Measurements from ENCODE around the gene CREB3L2.

CREB3L2 gene

GRCh38 chr7:138002096-138002827, 376 bp upstream of the CREB3L2 start:
- Histone ChIP-seq H3K9me3 (ENCODE audit: control insufficient read depth, low read length) (no peaks in the 10 kb centered on the region), H3K4me1 (ENCODE audit: control insufficient read depth, insufficient read depth, low read length) (peaks cover 24% of the 10 kb centered on the region), H3K27me3 (ENCODE audit: control insufficient read depth, insufficient read depth, low read length, poor library complexity, severe bottlenecking) (no peaks in the 10 kb centered on the region), H3K27ac (ENCODE audit: insufficient read depth, low read depth, low read length, poor library complexity, severe bottlenecking) (no peak overlapping the region), H3K36me3 (ENCODE audit: control insufficient read depth, insufficient read depth, low read length) (no peaks in the 10 kb centered on the region), H3K4me3 (ENCODE audit: insufficient read depth, low read depth, low read length) (peak overlapping the region; percentile 52)
- WGBS, 2 experiments: 3 to 4% methylated on average over 26 of the region's 28 CpGs

DNA sequence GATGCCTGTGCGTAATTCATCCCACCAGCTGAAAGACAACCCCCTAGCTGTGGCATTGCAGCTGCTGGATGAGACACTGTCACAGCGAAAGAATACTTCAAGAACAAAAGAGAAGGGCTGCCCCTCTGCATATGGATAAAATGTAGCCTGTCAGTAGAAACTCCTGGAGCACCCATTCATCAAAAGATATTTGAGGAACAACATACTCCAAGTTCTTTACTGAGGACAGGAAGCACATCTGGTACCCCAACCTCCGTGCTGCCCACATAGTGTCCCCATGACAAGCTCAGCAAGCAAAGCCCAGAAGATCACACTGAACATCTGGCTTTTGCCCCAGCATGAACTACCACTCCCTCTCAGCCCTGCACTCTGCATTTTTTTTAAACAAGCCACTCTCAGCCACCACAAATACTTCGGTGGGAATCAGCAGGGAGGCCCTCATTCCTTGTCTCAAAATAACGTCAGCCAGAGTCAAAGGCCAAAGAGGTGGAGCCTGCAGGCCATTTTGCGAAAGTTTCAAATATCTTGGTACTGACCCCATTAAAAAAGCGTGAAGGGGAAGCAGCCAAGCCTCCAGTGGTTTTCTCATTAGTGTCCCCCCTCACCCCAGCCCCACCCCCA, 1.7 kb downstream of the CREB3L2 start:
- Histone ChIP-seq H3K27ac (ENCODE audit: insufficient read depth, low read depth, low read length, poor library complexity, severe bottlenecking) (peak overlapping the region; percentile 89), H3K4me1 (ENCODE audit: control insufficient read depth, insufficient read depth, low read length) (peaks cover 24% of the 10 kb centered on the region), H3K27me3 (ENCODE audit: control insufficient read depth, insufficient read depth, low read length, poor library complexity, severe bottlenecking) (no peaks in the 10 kb centered on the region), H3K9me3 (ENCODE audit: control insufficient read depth, low read length) (no peaks in the 10 kb centered on the region), H3K36me3 (ENCODE audit: control insufficient read depth, insufficient read depth, low read length) (no peaks in the 10 kb centered on the region), H3K4me3 (ENCODE audit: insufficient read depth, low read depth, low read length) (peak overlapping the region; percentile 52)
- WGBS, 2 experiments: 4 to 6% methylated on average over 7 of the region's 7 CpGs

GRCh38 chr7:137999496-138000080, 2.3 kb downstream of the CREB3L2 start:
- no peaks in the 10 kb centered on the region for H3K9me3 ChIP-seq (ENCODE audit: control insufficient read depth, low read length)
- peak overlapping the region; percentile 52 for H3K4me3 ChIP-seq (ENCODE audit: insufficient read depth, low read depth, low read length)
- peak overlapping the region; percentile 89 for H3K27ac ChIP-seq (ENCODE audit: insufficient read depth, low read depth, low read length, poor library complexity, severe bottlenecking)
- peaks cover 24% of the 10 kb centered on the region for H3K4me1 ChIP-seq (ENCODE audit: control insufficient read depth, insufficient read depth, low read length)
- 52 to 60% methylated on average over 4 of the region's 4 CpGs for WGBS, 2 experiments
- H3K36me3 ChIP-seq (ENCODE audit: control insufficient read depth, insufficient read depth, low read length): no peaks in the 10 kb centered on the region
- no peaks in the 10 kb centered on the region for H3K27me3 ChIP-seq (ENCODE audit: control insufficient read depth, insufficient read depth, low read length, poor library complexity, severe bottlenecking)

DNA sequence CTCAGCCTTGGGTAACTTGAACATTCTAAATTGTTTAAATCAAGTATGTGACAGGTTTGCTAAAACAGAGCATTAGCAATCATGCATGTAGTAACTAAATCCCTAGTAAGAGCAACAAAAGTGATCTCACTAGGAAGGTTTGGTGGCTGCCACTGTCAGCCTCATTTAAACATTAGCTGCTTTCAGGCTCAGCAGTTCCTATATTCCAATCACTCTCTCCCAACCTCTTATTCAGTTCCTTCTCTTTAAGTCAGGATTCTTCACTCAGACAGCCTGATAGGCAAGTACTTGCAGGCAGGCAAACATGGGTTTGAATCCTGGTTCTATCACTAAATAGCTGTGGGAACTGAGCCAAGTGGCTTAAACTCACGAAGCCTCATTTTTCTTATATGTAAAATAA, 3.6 kb downstream of the CREB3L2 start:
- no peak overlapping the region for H3K4me3 ChIP-seq (ENCODE audit: insufficient read depth, low read depth, low read length)
- H3K4me1 ChIP-seq (ENCODE audit: control insufficient read depth, insufficient read depth, low read length): peaks cover 24% of the 10 kb centered on the region
- H3K27ac ChIP-seq (ENCODE audit: insufficient read depth, low read depth, low read length, poor library complexity, severe bottlenecking): no peak overlapping the region
- H3K9me3 ChIP-seq (ENCODE audit: control insufficient read depth, low read length): no peaks in the 10 kb centered on the region
- H3K36me3 ChIP-seq (ENCODE audit: control insufficient read depth, insufficient read depth, low read length): no peaks in the 10 kb centered on the region
- WGBS, 2 experiments: no CpG with 5 or more reads among the region's 1 CpG
- H3K27me3 ChIP-seq (ENCODE audit: control insufficient read depth, insufficient read depth, low read length, poor library complexity, severe bottlenecking): no peaks in the 10 kb centered on the region

DNA sequence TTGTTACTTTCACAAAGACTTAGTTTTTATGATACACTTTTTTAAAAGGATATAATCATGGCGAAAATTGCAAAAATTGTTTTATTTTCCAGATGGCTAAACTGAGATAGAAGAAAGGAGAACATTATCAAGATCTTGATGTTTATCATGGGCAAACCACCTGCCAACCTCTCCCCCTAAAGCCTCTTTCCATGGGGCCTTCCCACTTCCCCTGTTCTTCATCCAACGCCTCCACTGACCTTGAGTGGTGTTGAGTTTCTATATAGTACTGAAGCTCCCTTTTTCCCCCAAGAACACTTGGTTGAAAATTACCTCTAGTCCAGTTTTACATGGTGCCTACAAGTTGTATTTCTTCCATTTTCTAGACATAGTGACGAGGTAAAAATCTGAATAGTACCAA, 5.0 kb downstream of the CREB3L2 start:
- WGBS, 2 experiments: 80 to 93% methylated on average over 1 to 2 of the region's 3 CpGs
- Histone ChIP-seq H3K4me1 (ENCODE audit: control insufficient read depth, insufficient read depth, low read length) (peaks cover 24% of the 10 kb centered on the region), H3K9me3 (ENCODE audit: control insufficient read depth, low read length) (no peaks in the 10 kb centered on the region), H3K36me3 (ENCODE audit: control insufficient read depth, insufficient read depth, low read length) (no peaks in the 10 kb centered on the region), H3K27me3 (ENCODE audit: control insufficient read depth, insufficient read depth, low read length, poor library complexity, severe bottlenecking) (no peaks in the 10 kb centered on the region), H3K27ac (ENCODE audit: insufficient read depth, low read depth, low read length, poor library complexity, severe bottlenecking) (no peak overlapping the region), H3K4me3 (ENCODE audit: insufficient read depth, low read depth, low read length) (no peak overlapping the region)

- H3K4me3 ChIP-seq (ENCODE audit: insufficient read depth, low read depth, low read length): no peak overlapping the region
- H3K4me1 ChIP-seq (ENCODE audit: control insufficient read depth, insufficient read depth, low read length): peaks cover 24% of the 10 kb centered on the region
- no peaks in the 10 kb centered on the region for H3K9me3 ChIP-seq (ENCODE audit: control insufficient read depth, low read length)
- no peak overlapping the region for H3K27ac ChIP-seq (ENCODE audit: insufficient read depth, low read depth, low read length, poor library complexity, severe bottlenecking)
- no peaks in the 10 kb centered on the region for H3K36me3 ChIP-seq (ENCODE audit: control insufficient read depth, insufficient read depth, low read length)
- WGBS, 2 experiments: 92 to 94% methylated on average over 6 of the region's 6 CpGs
- no peaks in the 10 kb centered on the region for H3K27me3 ChIP-seq (ENCODE audit: control insufficient read depth, insufficient read depth, low read length, poor library complexity, severe bottlenecking)
Observed at GRCh38 chr7:137996386-137996851, 5.5 kb downstream of the CREB3L2 start.

- Histone ChIP-seq H3K4me3 (ENCODE audit: insufficient read depth, low read depth, low read length) (no peak overlapping the region), H3K9me3 (ENCODE audit: control insufficient read depth, low read length) (no peaks in the 10 kb centered on the region), H3K36me3 (ENCODE audit: control insufficient read depth, insufficient read depth, low read length) (no peaks in the 10 kb centered on the region), H3K27ac (ENCODE audit: insufficient read depth, low read depth, low read length, poor library complexity, severe bottlenecking) (no peak overlapping the region), H3K4me1 (ENCODE audit: control insufficient read depth, insufficient read depth, low read length) (peaks cover 18% of the 10 kb centered on the region), H3K27me3 (ENCODE audit: control insufficient read depth, insufficient read depth, low read length, poor library complexity, severe bottlenecking) (no peaks in the 10 kb centered on the region)
- 92 to 95% methylated on average over 4 of the region's 4 CpGs for WGBS, 2 experiments
Observed at GRCh38 chr7:137994216-137994615, 7.7 kb downstream of the CREB3L2 start.

- no peaks in the 10 kb centered on the region for H3K27me3 ChIP-seq (ENCODE audit: control insufficient read depth, insufficient read depth, low read length, poor library complexity, severe bottlenecking)
- H3K36me3 ChIP-seq (ENCODE audit: control insufficient read depth, insufficient read depth, low read length): no peaks in the 10 kb centered on the region
- 94 to 95% methylated on average over 6 of the region's 6 CpGs for WGBS, 2 experiments
- H3K9me3 ChIP-seq (ENCODE audit: control insufficient read depth, low read length): no peaks in the 10 kb centered on the region
- H3K27ac ChIP-seq (ENCODE audit: insufficient read depth, low read depth, low read length, poor library complexity, severe bottlenecking): no peak overlapping the region
- peaks cover 9% of the 10 kb centered on the region for H3K4me1 ChIP-seq (ENCODE audit: control insufficient read depth, insufficient read depth, low read length)
- no peak overlapping the region for H3K4me3 ChIP-seq (ENCODE audit: insufficient read depth, low read depth, low read length)
Observed at GRCh38 chr7:137993395-137993743, 8.5 kb downstream of the CREB3L2 start.

DNA sequence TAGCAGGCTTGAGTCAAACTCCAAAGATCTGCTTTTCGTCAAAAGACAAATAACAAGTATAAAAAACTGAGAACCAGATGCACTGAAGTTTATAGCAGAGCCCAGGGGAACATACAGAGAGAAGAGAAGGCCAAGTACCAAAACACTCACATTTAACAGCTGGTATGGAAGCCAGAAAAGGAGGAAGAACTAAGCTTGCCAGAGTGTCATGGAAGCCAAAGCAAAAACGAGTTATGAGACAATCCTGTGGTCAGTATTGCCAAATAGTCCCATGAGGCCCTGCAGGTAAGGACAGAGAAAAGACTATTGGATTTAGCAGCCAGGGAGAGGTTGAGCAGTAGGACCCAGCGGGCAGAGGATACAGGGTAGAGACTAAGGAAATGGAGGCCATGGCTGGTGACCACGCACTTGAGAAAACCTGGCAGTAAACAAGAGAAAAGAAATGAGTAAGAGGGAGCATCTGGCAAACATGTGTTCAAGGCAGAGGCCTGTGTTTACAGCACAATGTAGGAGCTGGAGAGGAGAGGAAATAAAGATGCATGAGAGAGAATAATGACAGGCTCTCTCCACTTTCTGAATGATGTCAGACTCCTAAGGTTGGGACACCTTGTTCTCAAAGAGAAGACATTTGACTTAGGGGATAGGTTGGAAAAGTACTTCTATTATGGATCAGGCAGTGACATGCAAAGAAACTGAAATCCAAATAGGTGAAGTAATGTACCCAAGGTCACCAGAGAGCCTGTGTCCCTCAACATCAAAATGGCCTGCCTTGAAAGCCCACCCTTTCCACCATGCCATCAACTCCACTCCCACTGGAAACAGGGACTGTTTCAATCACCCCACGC, 9.1 kb downstream of the CREB3L2 start:
- H3K4me1 ChIP-seq (ENCODE audit: control insufficient read depth, insufficient read depth, low read length): peaks cover 3% of the 10 kb centered on the region
- H3K36me3 ChIP-seq (ENCODE audit: control insufficient read depth, insufficient read depth, low read length): no peaks in the 10 kb centered on the region
- H3K9me3 ChIP-seq (ENCODE audit: control insufficient read depth, low read length): no peaks in the 10 kb centered on the region
- 91 to 92% methylated on average over 5 of the region's 5 CpGs for WGBS, 2 experiments
- H3K27me3 ChIP-seq (ENCODE audit: control insufficient read depth, insufficient read depth, low read length, poor library complexity, severe bottlenecking): no peaks in the 10 kb centered on the region
- no peak overlapping the region for H3K4me3 ChIP-seq (ENCODE audit: insufficient read depth, low read depth, low read length)
- H3K27ac ChIP-seq (ENCODE audit: insufficient read depth, low read depth, low read length, poor library complexity, severe bottlenecking): no peak overlapping the region

DNA sequence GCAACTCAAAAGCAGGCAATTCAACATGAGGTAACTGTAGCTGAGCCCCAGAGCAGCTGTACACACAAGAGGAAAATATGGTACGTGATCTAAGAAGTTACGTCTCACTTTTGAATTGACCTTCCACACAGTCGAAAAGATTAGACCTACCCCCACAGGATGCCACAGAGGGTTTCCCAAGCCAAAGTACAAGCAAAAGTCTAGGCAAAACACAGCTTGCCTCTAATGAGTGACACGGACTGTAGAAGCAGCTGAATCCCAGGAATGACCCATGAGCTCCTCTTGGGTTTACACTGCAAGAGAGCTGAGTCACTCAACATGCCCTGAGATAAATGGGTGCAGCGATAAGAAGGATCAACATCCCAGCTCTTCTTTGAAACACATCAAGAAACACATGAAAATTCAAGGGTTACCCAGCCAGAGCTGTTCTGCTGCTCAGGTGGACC, 9.8 kb downstream of the CREB3L2 start:
- peaks cover 6% of the 10 kb centered on the region for H3K4me1 ChIP-seq (ENCODE audit: control insufficient read depth, insufficient read depth, low read length)
- 93 to 97% methylated on average over 5 of the region's 5 CpGs for WGBS, 2 experiments

More for the DNA sequence above, 9.8 kb downstream of the CREB3L2 start:
- no peak overlapping the region for H3K4me3 ChIP-seq (ENCODE audit: insufficient read depth, low read depth, low read length)
- no peaks in the 10 kb centered on the region for H3K36me3 ChIP-seq (ENCODE audit: control insufficient read depth, insufficient read depth, low read length)
- H3K9me3 ChIP-seq (ENCODE audit: control insufficient read depth, low read length): no peaks in the 10 kb centered on the region
- H3K27me3 ChIP-seq (ENCODE audit: control insufficient read depth, insufficient read depth, low read length, poor library complexity, severe bottlenecking): no peaks in the 10 kb centered on the region
- no peak overlapping the region for H3K27ac ChIP-seq (ENCODE audit: insufficient read depth, low read depth, low read length, poor library complexity, severe bottlenecking)

All from ectodermal cell (in vitro differentiated cells).